Measurements from ENCODE around the gene CYFIP2.
"Not testable (repeated sequence)": the region's sequence is repeated elsewhere in the genome, so short reads cannot be mapped to it uniquely, and the experiment has no call there.

CYFIP2 gene

DNA sequence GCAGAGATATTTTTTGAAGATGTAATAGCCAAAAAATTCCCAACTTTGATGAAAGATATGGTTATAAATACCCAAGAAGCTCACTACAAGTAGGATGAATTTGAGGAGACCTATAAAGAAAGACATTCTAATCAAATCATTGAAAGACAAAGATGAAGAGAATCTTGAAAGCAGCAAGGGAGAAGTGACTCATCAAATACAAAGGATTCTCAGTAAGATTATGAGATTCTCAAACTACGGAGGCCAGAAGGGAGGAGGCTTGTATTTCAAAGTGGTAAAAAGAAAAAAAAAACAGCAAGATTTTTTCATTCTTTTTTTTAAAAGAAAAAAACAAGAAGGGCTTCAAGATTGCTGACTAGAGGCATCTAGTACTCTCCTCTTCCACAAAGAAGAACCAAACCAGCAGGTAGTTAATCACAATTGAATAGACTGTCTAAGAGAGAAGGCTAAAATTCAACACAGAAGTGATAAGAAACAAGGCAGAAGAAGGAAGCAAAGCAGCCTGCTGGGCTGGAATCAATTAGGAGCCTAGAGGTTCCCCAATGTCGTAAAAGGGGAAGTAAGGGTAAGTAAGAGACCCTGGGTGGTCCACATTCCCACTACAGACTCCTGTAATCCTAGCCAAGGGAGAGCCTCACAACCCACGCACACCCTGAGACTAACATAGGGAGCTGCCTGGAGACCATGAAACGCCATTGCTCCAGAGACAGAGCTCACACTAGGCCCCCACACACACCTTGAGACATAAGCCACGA is 135.0 kb downstream of the CYFIP2 start:
- no peak for DNase-seq

DNA sequence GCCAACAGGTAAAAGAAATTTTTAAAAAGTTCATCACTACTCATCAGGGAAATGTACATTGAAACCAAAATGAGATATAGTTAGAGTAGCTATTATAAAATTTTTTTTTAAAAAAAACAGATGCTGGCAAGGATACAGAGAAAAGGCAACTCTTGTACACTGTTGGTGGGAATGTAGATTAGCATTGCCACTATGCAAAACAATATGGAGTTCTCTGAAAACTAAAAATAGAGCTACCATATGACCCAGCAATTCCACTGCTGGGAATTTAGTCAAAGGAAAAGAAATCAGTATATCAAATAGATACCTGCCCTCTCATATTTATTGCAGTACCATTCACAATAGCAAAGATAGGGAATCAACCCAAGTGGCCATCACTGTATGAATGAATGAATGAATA is 149.9 kb downstream of the CYFIP2 start:
- DNase-seq, result no peak

- DNase-seq, result not testable (repeated sequence)
Observed at GRCh38 chr5:157419521-157419920, 153.6 kb downstream of the CYFIP2 start.

- not testable (repeated sequence) for DNase-seq
Observed at GRCh38 chr5:157429920-157430319, 164.0 kb downstream of the CYFIP2 start.

GRCh38 chr5:157431544-157432200 is 165.7 kb downstream of the CYFIP2 start:
- peak; percentile 82 for DNase-seq

DNA sequence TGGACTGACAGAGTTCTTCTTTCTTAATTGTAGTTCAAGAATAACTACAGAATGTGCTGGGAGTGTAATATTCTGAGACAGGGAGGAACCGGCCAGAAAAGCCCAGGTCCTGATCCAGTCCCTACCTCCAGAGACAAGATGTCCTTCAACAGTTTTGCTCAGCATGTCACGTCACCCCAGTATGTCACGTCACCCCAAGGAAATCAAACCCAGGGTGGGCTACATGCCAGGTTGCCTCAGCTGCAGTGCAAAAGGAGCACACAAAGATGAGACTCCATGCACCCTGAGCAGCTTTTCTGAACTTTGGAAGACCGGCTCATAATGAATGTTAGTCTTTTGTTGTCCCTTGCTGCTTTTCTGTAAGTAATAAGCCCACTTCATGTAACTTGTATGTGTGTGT is 168.2 kb downstream of the CYFIP2 start:
- no peak for DNase-seq

GRCh38 chr5:157443041-157443549 is 177.2 kb downstream of the CYFIP2 start:
- no peak for DNase-seq

DNA sequence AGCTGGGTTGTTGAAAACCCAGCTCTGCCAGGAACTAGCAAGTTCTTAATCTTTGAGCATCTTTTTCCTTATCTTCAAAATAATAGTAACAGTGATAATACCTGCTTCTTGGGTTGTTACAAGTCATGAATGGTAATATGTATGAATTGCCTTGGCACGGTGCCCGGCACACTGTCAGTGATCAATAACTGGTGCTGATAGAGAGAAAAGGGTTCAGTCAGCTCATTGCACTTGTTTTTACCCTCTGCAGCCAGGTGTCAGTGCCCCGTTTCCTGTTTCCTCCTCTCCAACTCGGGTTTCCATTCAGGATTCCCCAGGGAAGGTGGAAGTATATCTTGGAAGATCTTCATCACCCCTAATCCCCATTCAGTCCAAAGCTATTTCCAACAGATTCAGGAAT is 178.3 kb downstream of the CYFIP2 start:
- no peak for DNase-seq

Data from midbrain (tissue), 1 donor.